ENCODE measurements around the gene CCSER2. TPM values are rescaled to one million over a fixed set of nuclear protein-coding genes. Genes with fewer than 3 reads are reported as not detected.

Gene CCSER2
- total RNA-seq, 1 donor from 2014 or later: 80.2 TPM

GRCh38 chr10:84360637-84361365 lies 32.4 kb downstream of the CCSER2 start:
- H3K4me1 Mint-ChIP-seq (ENCODE audit: unreplicated experiment): peaks cover 6% of the 10 kb centered on the region
- H3K27ac Mint-ChIP-seq (ENCODE audit: unreplicated experiment): no peak overlapping the region
- TF ChIP-seq CTCF (IDR thresholded peaks at IDR 0.05; ENCODE audit: unreplicated experiment): no peak
- no peak overlapping the region for H3K4me3 Mint-ChIP-seq (ENCODE audit: unreplicated experiment)
- H3K9me3 Mint-ChIP-seq (ENCODE audit: unreplicated experiment): no peaks in the 10 kb centered on the region
- no peaks in the 10 kb centered on the region for H3K27me3 Mint-ChIP-seq (ENCODE audit: unreplicated experiment)
- no peak for DNase-seq (ENCODE audit: low spot score)
- H3K36me3 Mint-ChIP-seq (ENCODE audit: low read depth, unreplicated experiment): no peaks in the 10 kb centered on the region

GRCh38 chr10:84365335-84365881 lies 37.0 kb downstream of the CCSER2 start:
- no peak for TF ChIP-seq CTCF (IDR thresholded peaks at IDR 0.05; ENCODE audit: unreplicated experiment)
- H3K4me3 Mint-ChIP-seq (ENCODE audit: unreplicated experiment): no peak overlapping the region
- no peak for DNase-seq (ENCODE audit: low spot score)
- H3K36me3 Mint-ChIP-seq (ENCODE audit: low read depth, unreplicated experiment): no peaks in the 10 kb centered on the region
- H3K4me1 Mint-ChIP-seq (ENCODE audit: unreplicated experiment): peaks cover 10% of the 10 kb centered on the region
- H3K27ac Mint-ChIP-seq (ENCODE audit: unreplicated experiment): no peak overlapping the region
- H3K9me3 Mint-ChIP-seq (ENCODE audit: unreplicated experiment): no peaks in the 10 kb centered on the region
- H3K27me3 Mint-ChIP-seq (ENCODE audit: unreplicated experiment): no peaks in the 10 kb centered on the region

- Mint-ChIP-seq H3K36me3 (ENCODE audit: low read depth, unreplicated experiment) (no peaks in the 10 kb centered on the region), H3K4me1 (ENCODE audit: unreplicated experiment) (peaks cover 8% of the 10 kb centered on the region), H3K27me3 (ENCODE audit: unreplicated experiment) (no peaks in the 10 kb centered on the region), H3K9me3 (ENCODE audit: unreplicated experiment) (no peaks in the 10 kb centered on the region), H3K4me3 (ENCODE audit: unreplicated experiment) (no peak overlapping the region), H3K27ac (ENCODE audit: unreplicated experiment) (no peak overlapping the region)
- no peak for DNase-seq (ENCODE audit: low spot score)
- TF ChIP-seq CTCF (IDR thresholded peaks at IDR 0.05; ENCODE audit: unreplicated experiment): no peak
Observed at GRCh38 chr10:84366041-84366440, 37.7 kb downstream of the CCSER2 start.

- Mint-ChIP-seq H3K9me3 (ENCODE audit: unreplicated experiment) (no peaks in the 10 kb centered on the region), H3K36me3 (ENCODE audit: low read depth, unreplicated experiment) (no peaks in the 10 kb centered on the region), H3K27ac (ENCODE audit: unreplicated experiment) (no peak overlapping the region), H3K27me3 (ENCODE audit: unreplicated experiment) (no peaks in the 10 kb centered on the region), H3K4me3 (ENCODE audit: unreplicated experiment) (no peak overlapping the region), H3K4me1 (ENCODE audit: unreplicated experiment) (peaks cover 5% of the 10 kb centered on the region)
- no peak for TF ChIP-seq CTCF (IDR thresholded peaks at IDR 0.05; ENCODE audit: unreplicated experiment)
- DNase-seq (ENCODE audit: low spot score): no peak
Observed at GRCh38 chr10:84367256-84367655, 38.9 kb downstream of the CCSER2 start.

- Mint-ChIP-seq H3K9me3 (ENCODE audit: unreplicated experiment) (no peaks in the 10 kb centered on the region), H3K27me3 (ENCODE audit: unreplicated experiment) (no peaks in the 10 kb centered on the region), H3K27ac (ENCODE audit: unreplicated experiment) (peak overlapping the region; percentile 53), H3K4me1 (ENCODE audit: unreplicated experiment) (peaks cover 5% of the 10 kb centered on the region), H3K4me3 (ENCODE audit: unreplicated experiment) (no peak overlapping the region), H3K36me3 (ENCODE audit: low read depth, unreplicated experiment) (no peaks in the 10 kb centered on the region)
- DNase-seq (ENCODE audit: low spot score): no peak
- no peak for TF ChIP-seq CTCF (IDR thresholded peaks at IDR 0.05; ENCODE audit: unreplicated experiment)
Observed at GRCh38 chr10:84368828-84369227, 40.4 kb downstream of the CCSER2 start.
